ENCODE results near the gene PXDN.

Gene PXDN

GRCh38 chr2:1654696-1655374 lies 89.5 kb downstream of the PXDN start:
- Histone ChIP-seq H3K4me1 (ENCODE audit: control insufficient read depth, insufficient read depth, low read length) (no peaks in the 10 kb centered on the region), H3K27ac (ENCODE audit: extremely low read depth, low read depth, low read length) (no peak overlapping the region), H3K9me3 (ENCODE audit: control insufficient read depth, insufficient read depth, low read depth, low read length) (no peaks in the 10 kb centered on the region), H3K36me3 (ENCODE audit: control insufficient read depth in 2 of 2, insufficient read depth in 1 of 2, low read length in 2 of 2) (peaks cover 4 to 63% of the 10 kb centered on the region in 2 experiments; a peak in 2 of 3 replicates), H3K4me3 (ENCODE audit: low read depth, low read length) (no peak overlapping the region)
- ChIA-PET POLR2A (no interaction called here), CTCF (no interaction called here)
- TF ChIP-seq ZNF585B (tag by site-specific recombination; IDR thresholded peaks at IDR 0.05) (0 out of 2 replicates have a peak, but pooled peaks have one; percentile 10), GLIS2 (tag by site-specific recombination; IDR thresholded peaks at IDR 0.05) (no peak), ZNF518A (tag by site-specific recombination; conservative IDR thresholded peaks at IDR 0.05; ENCODE audit: low read depth) (no peak)

DNA sequence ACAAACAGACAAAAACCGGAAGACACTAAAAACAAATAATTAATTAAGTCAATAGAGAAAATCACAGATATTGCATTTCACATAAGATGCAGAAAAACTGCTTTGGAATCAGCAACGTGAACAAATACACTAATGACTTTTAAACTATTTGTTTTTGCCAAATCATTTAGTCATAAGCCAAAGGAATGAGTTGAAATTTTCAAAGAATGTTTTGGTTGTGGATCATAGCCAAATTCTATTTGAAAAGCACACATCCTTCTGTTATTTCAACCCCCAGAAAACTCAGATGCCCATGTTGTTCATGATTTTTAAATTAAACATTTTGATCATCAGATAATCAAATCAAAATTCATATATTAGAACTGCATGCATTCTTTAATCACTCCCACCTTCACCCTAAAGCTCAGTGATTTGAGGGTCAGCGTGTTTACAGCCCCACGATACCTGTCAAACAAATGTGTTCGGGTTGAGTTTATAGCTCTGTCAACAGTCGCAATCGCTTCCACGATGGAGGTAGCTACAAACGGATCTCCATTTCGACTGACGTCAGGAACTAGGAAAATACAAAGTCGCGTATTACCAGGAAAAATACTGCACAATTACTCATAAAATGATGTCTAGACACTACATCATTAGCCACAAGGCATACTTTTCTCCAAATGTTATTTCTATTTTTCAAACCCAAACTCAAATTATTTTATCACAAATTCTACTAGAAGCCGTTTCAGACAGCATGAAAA lies 90.2 kb downstream of the PXDN start:
- Histone ChIP-seq H3K9me3 (ENCODE audit: control insufficient read depth, insufficient read depth, low read depth, low read length) (no peaks in the 10 kb centered on the region), H3K36me3 (ENCODE audit: control insufficient read depth in 2 of 2, insufficient read depth in 1 of 2, low read length in 2 of 2) (peaks cover 4 to 67% of the 10 kb centered on the region in 2 experiments; a peak in 2 of 3 replicates), H3K4me1 (ENCODE audit: control insufficient read depth, insufficient read depth, low read length) (no peaks in the 10 kb centered on the region), H3K4me3 (ENCODE audit: low read depth, low read length) (no peak overlapping the region), H3K27ac (ENCODE audit: extremely low read depth, low read depth, low read length) (no peak overlapping the region)
- ChIA-PET CTCF (no interaction called here), POLR2A (no interaction called here)
- TF ChIP-seq SCRT2 (tag by site-specific recombination; IDR thresholded peaks at IDR 0.05) (no peak), ZNF629 (tag by site-specific recombination; IDR thresholded peaks at IDR 0.05) (no peak), ZNF155 (tag by site-specific recombination; IDR thresholded peaks at IDR 0.05) (no peak), ZNF600 (tag by site-specific recombination; IDR thresholded peaks at IDR 0.05) (no peak), GLIS1 (tag by site-specific recombination; IDR thresholded peaks at IDR 0.05) (no peak), ZNF398 (tag by site-specific recombination; IDR thresholded peaks at IDR 0.05) (no peak), ZNF169 (tag by site-specific recombination; IDR thresholded peaks at IDR 0.05) (no peak), HOXC10 (CRISPR knock-in tag; IDR thresholded peaks at IDR 0.05) (no peak), ZXDB (tag by site-specific recombination; IDR thresholded peaks at IDR 0.05) (no peak), ZNF785 (tag by site-specific recombination; IDR thresholded peaks at IDR 0.05) (no peak), ZNF623 (tag by site-specific recombination; IDR thresholded peaks at IDR 0.05) (no peak), ZNF48 (tag by site-specific recombination; IDR thresholded peaks at IDR 0.05) (no peak), ELK4 (IDR thresholded peaks at IDR 0.05; ENCODE audit: borderline replicate concordance, low read depth, low read length) (no peak), ZBTB11 (tag by site-specific recombination; conservative IDR thresholded peaks at IDR 0.05; ENCODE audit: low read depth) (no peak), ZNF292 (tag by site-specific recombination; IDR thresholded peaks at IDR 0.05; ENCODE audit: borderline replicate concordance, low read depth) (no peak), KLF16 (tag by site-specific recombination; IDR thresholded peaks at IDR 0.05) (no peak)
- TF ChIP-seq, protein P1, sequence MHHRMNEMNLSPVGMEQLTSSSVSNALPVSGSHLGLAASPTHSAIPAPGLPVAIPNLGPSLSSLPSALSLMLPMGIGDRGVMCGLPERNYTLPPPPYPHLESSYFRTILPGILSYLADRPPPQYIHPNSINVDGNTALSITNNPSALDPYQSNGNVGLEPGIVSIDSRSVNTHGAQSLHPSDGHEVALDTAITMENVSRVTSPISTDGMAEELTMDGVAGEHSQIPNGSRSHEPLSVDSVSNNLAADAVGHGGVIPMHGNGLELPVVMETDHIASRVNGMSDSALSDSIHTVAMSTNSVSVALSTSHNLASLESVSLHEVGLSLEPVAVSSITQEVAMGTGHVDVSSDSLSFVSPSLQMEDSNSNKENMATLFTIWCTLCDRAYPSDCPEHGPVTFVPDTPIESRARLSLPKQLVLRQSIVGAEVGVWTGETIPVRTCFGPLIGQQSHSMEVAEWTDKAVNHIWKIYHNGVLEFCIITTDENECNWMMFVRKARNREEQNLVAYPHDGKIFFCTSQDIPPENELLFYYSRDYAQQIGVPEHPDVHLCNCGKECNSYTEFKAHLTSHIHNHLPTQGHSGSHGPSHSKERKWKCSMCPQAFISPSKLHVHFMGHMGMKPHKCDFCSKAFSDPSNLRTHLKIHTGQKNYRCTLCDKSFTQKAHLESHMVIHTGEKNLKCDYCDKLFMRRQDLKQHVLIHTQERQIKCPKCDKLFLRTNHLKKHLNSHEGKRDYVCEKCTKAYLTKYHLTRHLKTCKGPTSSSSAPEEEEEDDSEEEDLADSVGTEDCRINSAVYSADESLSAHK (tag by site-specific recombination; IDR thresholded peaks at IDR 0.05), result no peak

Measured in HEK293 (cell line).